Stimulated activated CD4-positive, alpha-beta T cell treated with anti-CD3 and anti-CD28 coated beads, Interleukin-15, amount 100 ng/mL, for 1 hour (primary cell): ENCODE results near the gene HOXA1.

Experiments
- DNase-seq, 2 donors: peaks; one replicate each; pipeline ENCODE4 v3.0.0-alpha.2; 2020; ENCODE audit warnings: low read depth in 1 of 2, low spot score in 1 of 2

Gene HOXA1

DNA sequence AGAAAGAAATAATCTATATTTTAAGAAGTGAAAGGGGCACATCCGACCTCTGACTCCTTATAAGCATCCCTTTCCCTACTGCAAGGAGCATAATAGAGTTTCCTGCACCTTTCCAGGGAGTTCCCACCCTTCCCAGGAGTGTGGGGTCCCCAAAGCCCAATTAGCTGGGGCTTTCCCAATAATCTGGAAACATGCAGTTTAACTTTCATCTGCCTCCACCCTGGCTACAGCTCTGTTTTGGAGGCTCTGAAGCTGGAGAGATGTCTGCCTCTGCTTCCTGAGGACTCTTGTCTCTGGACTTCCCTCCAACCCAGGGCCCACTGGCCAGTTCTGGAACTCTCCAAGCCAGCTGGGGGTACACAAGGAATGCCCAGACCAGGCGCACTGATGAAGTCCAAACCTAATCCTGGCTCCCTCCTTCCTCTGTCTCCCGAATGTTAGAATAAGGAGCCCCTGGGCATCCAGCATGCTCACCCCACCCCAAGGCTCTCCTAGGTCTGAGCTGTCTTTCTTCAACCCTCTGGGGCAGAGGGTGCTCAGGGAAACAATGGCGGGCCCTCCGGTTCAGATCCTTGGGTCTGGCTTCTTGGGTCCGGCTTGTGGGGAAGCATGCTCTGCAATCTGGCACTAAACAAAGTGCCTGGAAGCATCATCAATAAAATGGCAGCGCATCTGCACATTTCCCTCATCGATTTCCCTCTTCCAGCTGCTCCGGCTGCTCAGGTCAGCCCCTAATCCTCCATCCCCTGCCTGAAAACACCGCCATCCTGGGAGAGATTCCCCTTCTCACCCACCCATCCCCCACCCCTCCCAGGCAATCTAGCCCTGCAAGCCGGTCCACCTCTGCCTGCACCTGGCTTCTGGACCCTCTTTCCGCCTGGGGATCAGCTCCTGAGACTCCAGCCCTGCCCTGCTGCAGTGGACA, 21.4 kb upstream of the HOXA1 start:
- no peak for DNase-seq

- DNase-seq = no peak
Measured at GRCh38 chr7:27116031-27116961, 20.5 kb upstream of the HOXA1 start.

DNA sequence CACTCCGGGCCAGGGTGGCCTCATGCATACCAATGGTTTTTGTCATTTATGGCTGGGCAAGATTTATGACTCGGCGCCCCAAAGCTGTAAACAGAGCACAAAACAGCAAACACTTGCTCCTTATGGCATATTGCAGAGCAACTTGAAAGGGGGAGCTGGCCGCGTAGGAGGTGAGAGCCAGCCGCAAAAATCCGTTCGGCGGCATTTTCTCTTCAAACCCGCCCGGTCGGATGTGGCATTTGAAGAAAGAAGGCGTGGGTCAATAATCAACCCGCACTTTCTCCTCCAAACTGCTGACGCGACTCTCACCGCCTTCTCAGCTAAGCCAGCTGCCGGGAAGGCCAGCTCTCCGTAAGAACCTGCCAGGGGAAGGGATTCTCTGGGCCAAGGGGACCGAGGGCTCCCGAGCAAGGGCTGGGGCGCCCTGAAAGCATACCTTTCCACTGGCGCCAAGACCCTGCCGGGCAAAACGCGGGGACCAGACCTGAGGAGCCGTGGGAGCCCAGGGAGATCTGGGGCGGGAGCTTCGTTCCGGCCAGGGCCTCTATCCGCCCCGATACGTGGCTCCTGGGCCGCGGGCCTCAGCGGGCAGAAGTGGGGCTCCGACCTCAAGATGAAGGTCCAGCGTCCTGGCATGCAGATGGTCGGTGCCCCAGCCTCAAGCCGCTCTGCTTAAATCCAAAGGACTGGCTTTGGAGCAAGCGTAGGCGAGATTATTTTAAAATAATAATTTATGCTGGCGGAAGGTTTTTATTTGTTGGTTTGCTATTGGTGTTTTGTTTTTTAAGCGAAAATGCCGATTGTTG, 19.6 kb upstream of the HOXA1 start:
- DNase-seq = no peak

GRCh38 chr7:27114881-27115220, 19.1 kb upstream of the HOXA1 start:
- DNase-seq = no peak

DNA sequence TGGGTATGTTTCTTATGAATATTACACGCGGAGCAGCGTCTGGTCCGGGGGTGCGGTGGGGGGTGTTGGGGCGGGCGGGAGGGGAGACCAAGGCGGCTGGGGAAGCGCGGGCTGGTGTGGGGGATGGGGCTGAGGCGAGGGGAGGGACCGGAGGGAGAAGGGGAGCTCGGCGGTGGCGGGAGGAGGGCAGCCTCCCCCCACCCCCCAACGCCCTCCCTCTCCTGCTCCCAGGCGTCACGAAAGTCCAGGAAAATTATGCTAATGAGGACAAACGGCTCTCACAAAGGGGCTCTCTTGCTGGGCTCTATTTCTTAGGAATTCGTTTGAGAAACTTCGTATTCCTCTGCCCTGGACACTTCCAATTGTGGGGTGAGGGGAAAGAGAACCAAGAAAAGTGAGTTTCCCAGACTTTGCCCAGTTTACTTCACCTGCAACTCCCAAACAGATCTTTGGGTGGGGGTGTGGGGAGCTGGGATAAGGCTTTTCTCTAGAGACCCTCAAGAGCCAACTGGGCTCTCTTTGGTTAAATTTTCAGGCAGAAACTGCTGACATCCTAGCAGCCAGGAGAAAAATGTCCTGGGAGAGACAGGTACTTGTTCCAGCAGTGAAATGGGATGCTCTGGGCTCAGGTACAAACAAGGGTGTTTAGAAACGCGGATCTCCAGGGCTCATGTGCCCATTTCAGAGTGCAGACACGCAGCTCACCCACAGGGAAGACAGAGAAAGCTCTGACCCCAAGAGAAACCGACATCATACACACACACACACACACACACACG, 18.4 kb upstream of the HOXA1 start:
- DNase-seq = no peak

DNA sequence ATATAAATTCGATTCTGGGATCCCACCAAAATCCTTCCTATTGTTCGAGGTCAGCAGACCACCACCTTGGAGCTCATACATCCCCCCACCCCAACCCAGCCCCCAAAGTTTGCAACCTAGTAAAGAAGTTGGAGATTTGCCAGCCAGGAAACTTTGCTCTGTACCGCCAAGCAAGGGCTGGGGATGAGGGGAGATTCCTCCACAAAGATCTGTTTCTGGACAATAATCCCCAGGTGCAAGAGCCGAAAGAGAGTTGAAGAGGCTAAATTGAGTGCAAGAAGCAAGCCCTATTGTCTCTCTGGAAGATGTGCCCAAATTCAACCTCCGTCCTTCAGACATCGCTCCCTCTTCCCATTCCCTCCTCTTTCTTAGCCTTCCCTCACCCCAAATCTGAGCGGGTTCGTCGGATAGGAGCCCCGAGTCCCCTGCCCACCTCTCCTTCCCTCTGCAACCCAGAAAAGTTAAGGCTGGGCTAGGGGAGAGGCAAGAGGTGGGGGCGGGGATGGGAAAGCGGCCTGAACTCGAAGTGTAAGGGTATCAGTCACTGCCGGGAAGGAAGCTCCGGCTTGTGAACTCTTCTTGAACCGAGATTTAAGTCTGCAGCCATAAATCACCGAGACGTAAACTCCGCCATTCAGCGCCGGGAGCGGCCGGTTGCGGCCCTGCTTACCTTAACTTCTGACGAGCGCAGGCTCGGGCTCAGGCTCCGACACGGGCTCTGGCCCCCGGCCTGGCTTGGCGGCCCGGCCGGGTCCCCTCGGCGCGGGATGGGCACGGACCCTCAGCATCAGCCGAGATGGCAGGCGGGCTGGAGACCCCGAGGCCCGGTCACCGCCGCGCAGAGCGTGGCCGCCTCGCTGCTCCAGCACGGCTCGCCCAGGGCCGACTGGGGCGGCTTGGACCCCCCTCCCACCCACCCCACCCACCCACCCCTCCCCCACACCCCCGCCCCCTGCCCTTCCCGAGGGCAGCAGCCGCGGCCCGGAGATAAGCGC, 17.5 kb upstream of the HOXA1 start:
- DNase-seq = no peak

- no peak for DNase-seq
Measured at GRCh38 chr7:27112361-27112760, 16.6 kb upstream of the HOXA1 start.

DNA sequence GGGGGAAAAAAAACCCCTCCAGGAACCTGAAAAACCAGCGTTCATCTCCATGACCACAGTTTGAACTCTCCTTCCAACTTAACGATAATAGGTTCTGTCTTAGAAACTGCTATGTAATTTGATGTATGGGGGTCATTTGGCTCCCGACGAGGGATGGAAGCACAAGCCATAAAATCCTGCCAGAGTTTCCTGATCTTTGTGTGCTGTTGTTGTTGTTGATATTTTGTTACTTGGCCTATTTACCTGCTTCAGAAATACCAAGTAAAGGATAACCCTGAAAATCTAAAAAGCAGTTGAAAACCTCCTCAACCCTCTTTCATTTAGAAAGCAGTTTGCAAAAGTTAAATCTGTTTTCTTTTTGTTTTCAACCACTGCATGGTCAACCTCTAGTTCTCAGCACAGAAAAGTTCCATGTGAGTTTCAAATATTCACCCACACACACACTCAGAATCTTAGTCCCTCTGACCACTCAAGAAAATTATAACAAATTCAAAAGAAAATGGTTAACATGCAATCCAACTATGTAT, 16.0 kb upstream of the HOXA1 start:
- no peak for DNase-seq

DNA sequence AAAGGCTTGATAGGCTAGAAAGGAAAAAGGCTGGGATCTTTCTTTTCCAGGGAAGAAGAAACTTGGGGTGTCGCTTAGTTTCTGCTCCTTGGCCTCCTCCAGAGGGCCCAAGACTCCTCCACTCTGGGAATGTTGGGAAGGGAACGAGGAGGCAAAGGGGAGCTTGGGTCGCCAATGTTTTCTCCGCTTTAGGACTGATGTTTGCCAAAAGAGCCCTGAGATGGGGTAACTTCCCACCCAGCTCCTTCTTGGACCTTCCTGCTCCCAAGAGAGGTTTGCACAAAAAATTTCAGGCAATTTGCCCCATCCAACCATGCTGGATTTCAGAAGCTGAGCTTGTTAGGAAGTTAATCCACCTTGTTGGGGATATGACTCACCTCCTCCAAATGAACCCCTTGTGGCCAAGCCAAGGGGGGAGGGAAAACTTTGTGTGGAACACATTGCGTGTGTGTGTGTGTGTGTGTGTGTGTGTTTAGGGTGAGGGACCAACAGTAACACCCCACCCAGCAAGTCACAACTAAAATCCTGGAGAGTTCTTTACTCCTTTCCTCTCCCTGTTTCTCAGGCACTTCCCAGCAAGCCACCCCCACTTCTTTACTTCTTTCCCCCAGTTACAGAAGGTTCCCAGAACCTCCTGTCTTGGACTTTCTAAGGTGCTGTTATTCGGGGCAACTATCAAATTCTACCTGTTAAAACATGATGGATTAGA, 15.4 kb upstream of the HOXA1 start:
- no peak for DNase-seq

GRCh38 chr7:27110186-27111031, 14.6 kb upstream of the HOXA1 start:
- DNase-seq = no peak

- DNase-seq = no peak
Measured at GRCh38 chr7:27109466-27110185, 13.8 kb upstream of the HOXA1 start.

GRCh38 chr7:27108390-27109127, 12.8 kb upstream of the HOXA1 start:
- no peak for DNase-seq

GRCh38 chr7:27107391-27108381, 11.9 kb upstream of the HOXA1 start:
- no peak for DNase-seq

- no peak for DNase-seq
Measured at GRCh38 chr7:27106901-27107240, 11.1 kb upstream of the HOXA1 start.
